Measurements from ENCODE around the gene ST3GAL3. TPM values are rescaled to one million over a fixed set of nuclear protein-coding genes. Genes with fewer than 3 reads are reported as not detected.

Gene ST3GAL3
- total RNA-seq, 1 experiment from 2014 or later = 8.3 TPM

DNA sequence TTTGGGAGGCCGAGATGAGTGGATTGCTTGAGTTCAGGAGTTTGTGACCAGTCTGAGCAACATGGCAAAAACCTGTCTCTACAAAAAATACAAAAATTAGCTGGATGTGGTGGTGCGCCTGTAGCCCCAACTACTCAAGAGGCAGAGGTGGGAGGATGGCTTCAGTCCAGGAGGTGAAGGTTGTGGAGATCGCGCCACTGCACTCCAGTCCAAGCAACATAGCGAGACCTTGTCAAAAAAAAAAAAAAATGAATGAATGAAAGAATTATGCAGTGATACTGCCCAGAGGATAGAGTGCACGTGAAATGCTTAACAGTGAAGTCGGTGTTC, 262.0 kb downstream of the ST3GAL3 start:
- whole genome bisulfite sequencing (ENCODE audit: extremely low coverage, insufficient read length, low lambda C conversion rate) = no CpG with 5 or more reads among the region's 7 CpGs
- Histone ChIP-seq H3K18ac (ENCODE audit: insufficient read length, low read depth, low read length) (no peak overlapping the region), H3K4ac (ENCODE audit: low read depth, low read length) (no peak overlapping the region), H3K14ac (ENCODE audit: insufficient read depth, low read length) (no peak overlapping the region), H2BK120ac (ENCODE audit: low read depth, low read length, poor library complexity, severe bottlenecking) (no peak overlapping the region), H3K23me2 (ENCODE audit: insufficient read length, low read depth, low read length, poor library complexity, severe bottlenecking) (peaks cover 10% of the 10 kb centered on the region), H4K5ac (ENCODE audit: insufficient read length, low read depth, low read length) (no peak overlapping the region), H3K27ac (ENCODE audit: insufficient read length, low read depth, low read length) (no peak overlapping the region), H4K20me1 (ENCODE audit: control insufficient read depth, insufficient read depth, insufficient read length) (no peaks in the 10 kb centered on the region), H3K9ac (ENCODE audit: extremely low read depth, insufficient read length, low read length) (no peak overlapping the region), H3K79me1 (ENCODE audit: insufficient read depth, low read depth, low read length, poor library complexity, severe bottlenecking) (peaks cover 3% of the 10 kb centered on the region), H3K27me3 (ENCODE audit: insufficient read depth, low read length) (no peaks in the 10 kb centered on the region), H3K23ac (ENCODE audit: insufficient read length, low read depth, low read length) (no peak overlapping the region), H3K4me2 (ENCODE audit: insufficient read depth, insufficient read length, low read length) (peak overlapping the region; percentile 81), H3K79me2 (ENCODE audit: insufficient read depth, low read length) (no peaks in the 10 kb centered on the region; the same call in 1 of the 2 replicates), H2BK12ac (ENCODE audit: insufficient read length, low read depth, low read length) (no peak overlapping the region), H2BK5ac (ENCODE audit: insufficient read length, low read length) (no peak overlapping the region), H4K91ac (ENCODE audit: insufficient read length, low read depth, low read length) (no peak overlapping the region), H3K9me3 (ENCODE audit: control insufficient read depth, low read depth, low read length) (no peaks in the 10 kb centered on the region), H4K8ac (replicated peaks; ENCODE audit: insufficient read length, low read depth, low read length) (no peak overlapping the region), H3T11ph (ENCODE audit: low read length) (no peak overlapping the region), H2BK15ac (ENCODE audit: low read depth, low read length) (no peak overlapping the region), H2AFZ (ENCODE audit: low read length) (no peak overlapping the region), H2AK5ac (ENCODE audit: insufficient read length, low read length) (no peak overlapping the region), H3K56ac (ENCODE audit: insufficient read length, low read depth, low read length) (no peak overlapping the region), H3K4me1 (ENCODE audit: insufficient read depth, low read length) (no peaks in the 10 kb centered on the region; the same call in 1 of the 2 replicates), H2BK20ac (ENCODE audit: low read depth, low read length, poor library complexity, severe bottlenecking) (no peak overlapping the region)
- TF ChIP-seq, protein P1, sequence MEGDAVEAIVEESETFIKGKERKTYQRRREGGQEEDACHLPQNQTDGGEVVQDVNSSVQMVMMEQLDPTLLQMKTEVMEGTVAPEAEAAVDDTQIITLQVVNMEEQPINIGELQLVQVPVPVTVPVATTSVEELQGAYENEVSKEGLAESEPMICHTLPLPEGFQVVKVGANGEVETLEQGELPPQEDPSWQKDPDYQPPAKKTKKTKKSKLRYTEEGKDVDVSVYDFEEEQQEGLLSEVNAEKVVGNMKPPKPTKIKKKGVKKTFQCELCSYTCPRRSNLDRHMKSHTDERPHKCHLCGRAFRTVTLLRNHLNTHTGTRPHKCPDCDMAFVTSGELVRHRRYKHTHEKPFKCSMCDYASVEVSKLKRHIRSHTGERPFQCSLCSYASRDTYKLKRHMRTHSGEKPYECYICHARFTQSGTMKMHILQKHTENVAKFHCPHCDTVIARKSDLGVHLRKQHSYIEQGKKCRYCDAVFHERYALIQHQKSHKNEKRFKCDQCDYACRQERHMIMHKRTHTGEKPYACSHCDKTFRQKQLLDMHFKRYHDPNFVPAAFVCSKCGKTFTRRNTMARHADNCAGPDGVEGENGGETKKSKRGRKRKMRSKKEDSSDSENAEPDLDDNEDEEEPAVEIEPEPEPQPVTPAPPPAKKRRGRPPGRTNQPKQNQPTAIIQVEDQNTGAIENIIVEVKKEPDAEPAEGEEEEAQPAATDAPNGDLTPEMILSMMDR (conservative IDR thresholded peaks at IDR 0.05) = no peak
- Mint-ChIP-seq H3K36me3 (ENCODE audit: insufficient read depth in 1 of 3, low read depth in 3 of 3) (peaks cover 10 to 29% (median 14%) of the 10 kb centered on the region in 3 experiments; a peak in 6 of 7 replicates), H3K27ac (no peak overlapping the region), H3K4me1 (peaks cover 17 to 20% of the 10 kb centered on the region in 2 experiments), H3K9me3 (no peaks in the 10 kb centered on the region), H3K4me3 (peak overlapping the region; percentile 98 to 100), H3K27me3 (ENCODE audit: low read depth) (peaks cover 1% of the 10 kb centered on the region)
- DNase-seq = no peak
